T47D (cell line): Measurements from ENCODE around the gene KCNA4.

Source experiments
- DNase-seq, 2 experiments: peaks; one replicate each; pipeline versions ENCODE4 v3.0.0 to v3.0.0-alpha.2; 2011 to 2012; ENCODE audit warnings: low read depth in 1 of 2, low spot score in 1 of 2
- JUND ChIP-seq: IDR thresholded peaks from 2 replicates; pipeline ENCODE4 v1.6.1; 2012; ENCODE audit warnings: low read depth
- in situ Hi-C: cut with HindIII; loops from 2 replicates; pipeline ENCODE4 v1.10.0; 2016; ENCODE audit warnings: low sequenced_read_pairs, low pct_unique_long_range_greater_than_20kb

KCNA4 gene

DNA sequence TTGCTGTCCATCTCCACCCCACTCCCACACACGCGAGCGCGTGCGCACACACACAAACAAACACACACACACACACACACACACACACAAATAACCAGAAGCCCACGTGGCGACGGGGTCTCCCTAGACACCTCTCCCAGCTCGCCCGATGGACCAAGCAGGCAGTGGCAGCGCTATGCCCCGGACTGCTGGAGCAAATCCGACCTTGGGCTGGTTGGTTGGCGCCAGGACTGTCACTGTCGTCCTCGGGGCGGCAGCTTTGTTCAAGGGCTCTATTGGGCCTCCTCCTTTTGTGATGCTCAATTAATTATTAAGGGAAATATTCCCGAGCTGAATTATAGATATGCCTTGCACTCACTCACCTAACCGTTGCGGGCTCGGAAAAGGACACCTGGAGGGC is 1.7 kb upstream of the KCNA4 start:
- DNase-seq = no peak
- no peak for TF ChIP-seq JUND
- in situ Hi-C loops = no loop called here

DNA sequence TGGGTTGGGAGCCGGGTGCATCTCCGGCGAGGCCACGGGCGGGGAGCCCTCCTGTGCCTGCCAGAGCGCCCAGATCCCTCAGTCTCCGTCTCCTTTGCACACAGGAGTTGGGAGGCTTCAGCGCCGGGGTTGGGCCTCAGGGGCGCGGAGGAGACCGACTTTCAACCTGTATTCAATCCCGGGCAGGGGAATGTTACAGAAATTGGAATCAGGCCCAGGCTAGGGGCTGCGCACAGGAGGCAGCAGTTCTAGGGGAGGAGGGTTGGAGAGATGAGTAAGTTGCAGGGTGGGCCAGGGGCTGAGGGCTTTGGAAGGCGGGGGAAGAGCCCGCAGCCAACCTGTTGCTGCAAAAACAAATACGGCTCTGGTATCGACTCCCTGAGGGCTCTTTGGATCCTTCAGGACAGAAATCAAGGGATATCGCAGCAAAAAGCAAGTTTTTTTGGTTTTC is 640 bp upstream of the KCNA4 start:
- no peak for DNase-seq
- in situ Hi-C loops = no loop called here
- no peak for TF ChIP-seq JUND

DNA sequence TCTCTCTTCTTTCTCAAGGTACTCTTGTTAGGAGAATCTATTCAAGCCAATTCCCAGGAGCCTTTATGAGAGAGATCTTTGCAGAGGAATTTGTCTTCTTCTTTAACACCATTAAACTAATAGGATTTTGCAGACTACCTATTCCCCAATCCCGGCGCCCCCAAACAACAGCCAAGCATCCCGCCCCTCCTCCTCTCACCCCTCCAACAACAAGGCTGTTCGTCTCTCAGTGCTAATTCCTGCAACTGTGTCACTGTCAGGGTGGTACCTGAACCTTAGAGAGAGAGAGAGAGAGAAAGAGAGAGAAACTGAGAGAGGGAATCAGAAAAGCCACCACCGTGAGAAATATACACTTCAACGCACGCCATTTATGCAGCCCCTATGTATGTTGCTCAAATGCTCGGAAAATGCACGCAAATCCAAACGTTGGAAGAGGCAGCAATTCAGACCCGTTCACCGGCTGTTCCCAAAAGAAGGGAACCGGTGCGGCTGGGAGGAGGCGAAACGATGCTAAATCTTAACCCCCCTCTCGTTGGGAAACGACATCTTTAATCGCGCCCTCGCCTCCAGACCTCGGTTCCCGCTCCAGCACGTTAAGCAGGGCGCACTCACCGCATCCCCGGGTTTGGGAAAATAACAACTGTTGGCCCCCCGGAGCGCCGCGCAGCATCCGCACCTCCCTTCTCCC is 961 bp downstream of the KCNA4 start:
- no peak for TF ChIP-seq JUND
- DNase-seq = no peak
- in situ Hi-C loops = no loop called here

DNA sequence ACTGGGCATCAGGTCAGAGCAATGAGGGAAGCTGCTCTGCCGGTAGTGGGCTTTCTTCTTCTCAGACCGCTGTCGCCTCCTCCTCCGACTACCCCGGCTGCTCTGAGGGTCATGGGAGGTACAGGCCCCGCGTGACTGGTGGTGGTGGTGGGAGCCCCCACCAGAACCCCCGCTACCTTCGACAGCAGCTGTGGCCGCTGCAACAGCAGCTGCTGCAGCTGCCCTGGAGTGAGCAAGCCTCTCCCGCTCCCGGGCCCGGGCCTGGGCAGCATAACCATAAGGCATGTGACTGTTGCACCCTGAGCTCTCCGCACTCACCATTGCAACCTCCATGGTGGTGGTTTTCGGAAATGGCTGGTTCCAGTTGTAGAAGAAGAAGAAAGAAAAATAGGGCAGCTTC is 4.5 kb downstream of the KCNA4 start:
- no peak for TF ChIP-seq JUND
- in situ Hi-C loops = no loop called here
- DNase-seq = no peak

DNA sequence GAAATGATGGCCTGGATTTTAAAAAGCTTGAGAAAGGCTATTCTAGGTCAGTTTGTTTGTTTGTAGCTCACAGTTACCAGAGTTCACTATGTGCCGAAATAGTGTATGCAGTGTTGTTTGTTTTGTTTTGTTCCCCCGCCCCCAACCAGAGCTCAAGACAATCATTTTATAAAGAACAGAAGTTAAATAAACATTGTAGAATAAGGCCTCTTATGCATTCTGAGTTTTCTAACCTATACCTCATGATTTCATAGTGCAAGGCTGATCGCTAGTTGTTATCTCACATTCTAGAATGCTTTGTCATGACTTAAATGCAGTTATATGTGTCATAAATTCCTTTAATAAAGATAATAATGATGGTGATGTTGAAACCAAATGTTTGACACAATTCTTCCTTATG is 7.8 kb downstream of the KCNA4 start:
- no peak for TF ChIP-seq JUND
- no peak for DNase-seq
- in situ Hi-C loops = no loop called here

DNA sequence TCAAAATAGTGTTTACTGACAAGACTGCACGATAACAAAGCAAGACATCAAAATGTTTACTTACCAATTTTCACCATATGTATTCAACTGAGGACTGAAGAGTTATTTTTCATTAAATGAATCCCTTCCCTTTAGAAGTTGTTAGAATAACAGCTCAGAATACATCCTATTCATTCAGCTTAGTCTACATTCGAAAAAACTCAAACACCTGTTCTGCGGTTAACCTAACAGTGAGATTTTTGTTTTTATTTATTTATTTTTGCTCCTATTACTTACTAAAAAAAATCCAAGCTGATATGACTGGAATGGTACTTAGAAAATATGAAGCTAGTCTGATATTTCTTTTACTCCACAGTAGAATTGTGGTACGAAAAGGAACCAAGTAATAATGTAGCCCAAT is 10.0 kb downstream of the KCNA4 start:
- no peak for TF ChIP-seq JUND
- in situ Hi-C loops = no loop called here
- no peak for DNase-seq

DNA sequence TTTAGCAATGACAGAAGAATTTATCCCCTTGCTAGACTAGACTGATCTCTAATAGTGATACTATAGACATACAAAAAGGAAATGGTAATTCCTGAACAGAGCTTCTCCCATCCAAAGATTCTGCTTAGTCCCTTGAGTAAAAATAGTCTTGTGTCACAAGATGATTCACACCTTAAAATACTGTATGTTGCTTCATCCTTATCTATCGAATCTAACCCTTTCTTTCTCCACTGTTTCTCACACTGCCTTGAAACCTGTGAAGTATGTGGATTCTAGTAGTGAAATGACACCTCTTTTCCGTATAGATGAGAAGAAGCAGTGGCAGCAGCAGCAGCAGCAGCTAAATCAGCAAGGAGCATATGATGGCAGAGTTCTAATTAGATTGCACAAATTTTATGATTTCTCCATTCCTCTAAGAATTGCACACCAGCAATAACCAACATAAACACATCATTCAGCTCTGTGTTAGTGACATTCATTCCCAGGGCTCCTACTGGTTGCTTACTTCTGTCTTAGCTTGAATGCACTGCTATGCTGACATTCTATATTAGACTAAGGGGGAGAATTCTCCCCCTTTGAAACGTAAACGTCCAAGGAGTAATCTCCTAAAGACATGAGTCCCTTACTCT is 14.6 kb downstream of the KCNA4 start:
- in situ Hi-C loops = no loop called here
- no peak for DNase-seq
- no peak for TF ChIP-seq JUND

DNA sequence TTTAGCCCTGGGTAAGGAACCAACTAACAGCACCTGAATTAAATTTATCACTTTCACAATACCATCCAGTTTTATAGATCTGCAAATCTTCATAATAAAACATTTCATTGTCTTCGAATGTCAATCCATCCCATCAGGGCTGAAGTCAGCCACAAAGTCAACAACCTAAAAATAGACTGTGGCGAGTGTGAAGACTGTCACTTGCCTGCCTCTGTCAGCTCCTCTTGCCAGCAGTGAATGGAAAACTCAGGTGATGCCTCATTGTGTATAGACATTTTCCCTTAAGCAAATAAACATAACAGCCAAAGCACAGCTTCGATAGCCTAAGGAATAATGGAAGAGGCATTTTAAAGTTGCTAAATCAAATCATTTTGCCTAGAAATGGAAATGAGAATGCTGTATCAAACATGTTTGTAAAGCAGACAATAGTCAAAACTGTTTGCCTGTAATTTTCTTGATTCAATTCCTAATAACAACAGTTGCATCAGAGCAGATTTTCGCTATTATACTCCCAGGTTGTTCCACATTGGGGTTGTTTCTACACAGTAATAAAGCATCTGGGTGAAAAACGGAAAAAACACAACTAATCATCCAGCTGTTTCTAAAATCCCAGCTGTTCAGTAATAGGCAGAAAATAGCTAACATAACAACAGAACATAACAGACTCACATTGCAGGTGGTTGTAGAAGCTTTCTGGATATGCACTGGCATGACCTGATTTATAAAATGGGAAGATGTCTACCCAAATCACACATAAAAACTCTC is 15.7 kb downstream of the KCNA4 start:
- DNase-seq = peak in 1 of 2 experiments; percentile 19
- TF ChIP-seq JUND = no peak
- in situ Hi-C loops = no loop called here

DNA sequence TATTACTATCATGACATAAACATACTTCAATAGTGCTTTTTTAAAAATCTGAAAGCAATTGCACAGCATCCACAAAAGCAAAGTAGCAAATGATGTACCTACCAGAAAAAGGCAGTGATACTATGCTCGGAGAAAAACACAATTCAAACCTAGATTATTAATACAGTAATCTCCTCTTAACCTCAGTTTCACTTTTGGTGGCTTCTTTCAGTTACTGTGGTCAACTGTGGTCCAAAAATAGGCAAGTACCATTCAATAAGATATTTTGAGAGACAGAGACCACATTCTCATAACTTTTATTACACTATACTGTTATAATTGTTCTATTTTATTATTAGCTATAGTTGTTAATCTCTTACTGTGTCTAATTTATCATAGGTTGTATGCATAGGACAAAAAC is 20.8 kb downstream of the KCNA4 start:
- in situ Hi-C loops = no loop called here
- no peak for TF ChIP-seq JUND
- no peak for DNase-seq

DNA sequence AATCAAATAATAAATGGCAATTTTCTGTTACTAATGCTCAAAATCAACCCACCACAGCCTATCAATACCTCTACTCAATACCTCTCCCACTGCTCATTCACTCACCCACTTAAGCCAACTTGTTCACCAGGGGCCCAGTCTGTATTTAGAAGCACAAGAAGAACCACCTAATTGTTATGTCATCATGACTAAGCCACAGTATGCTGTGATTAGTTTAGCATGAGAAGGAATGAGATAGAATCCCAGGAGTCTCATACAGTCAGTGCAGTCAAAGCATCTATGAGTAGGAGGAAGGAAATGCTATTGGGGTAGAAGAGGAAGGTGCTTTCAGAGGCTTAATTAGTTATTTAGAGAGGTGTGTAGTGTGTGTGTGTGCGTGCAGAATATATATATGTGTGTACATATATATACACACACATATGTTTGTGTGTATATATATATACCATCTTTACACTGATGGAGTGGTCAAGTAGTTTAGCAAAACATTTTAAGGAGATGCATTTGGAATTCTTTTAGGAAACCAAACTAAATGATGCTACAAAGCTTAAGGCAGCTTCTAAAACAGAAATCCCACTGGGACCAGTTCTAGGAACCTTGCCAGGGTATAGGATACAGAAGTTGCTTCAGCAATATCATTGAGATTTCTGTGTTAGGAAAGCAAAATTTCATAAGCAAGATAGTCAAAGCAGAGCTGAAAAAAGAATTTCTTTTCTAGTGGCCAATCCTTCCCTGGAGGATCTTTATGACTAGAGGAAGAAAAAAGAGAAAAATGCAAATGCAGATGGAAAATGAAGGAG is 27.5 kb downstream of the KCNA4 start:
- DNase-seq = no peak
- in situ Hi-C loops = no loop called here
- no peak for TF ChIP-seq JUND

DNA sequence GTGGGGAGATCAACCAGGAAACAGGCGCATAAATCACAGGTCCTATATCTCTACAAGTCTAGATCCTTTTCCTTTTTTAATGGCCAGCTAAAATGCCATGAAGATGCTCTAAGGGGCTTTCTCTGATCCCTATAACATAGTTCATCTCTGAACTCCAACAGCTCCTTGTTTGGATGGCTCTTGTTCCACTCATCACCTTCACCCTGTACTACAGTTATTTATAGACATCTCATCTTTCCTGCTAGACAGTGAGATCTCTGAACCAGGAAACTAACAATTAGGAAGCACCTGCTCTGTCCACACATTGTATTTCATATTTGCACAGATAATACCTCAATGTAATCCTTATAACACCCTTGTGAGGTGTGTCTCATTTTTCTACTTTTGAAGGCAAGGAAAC is 31.6 kb downstream of the KCNA4 start:
- in situ Hi-C loops = no loop called here
- no peak for DNase-seq
- no peak for TF ChIP-seq JUND

DNA sequence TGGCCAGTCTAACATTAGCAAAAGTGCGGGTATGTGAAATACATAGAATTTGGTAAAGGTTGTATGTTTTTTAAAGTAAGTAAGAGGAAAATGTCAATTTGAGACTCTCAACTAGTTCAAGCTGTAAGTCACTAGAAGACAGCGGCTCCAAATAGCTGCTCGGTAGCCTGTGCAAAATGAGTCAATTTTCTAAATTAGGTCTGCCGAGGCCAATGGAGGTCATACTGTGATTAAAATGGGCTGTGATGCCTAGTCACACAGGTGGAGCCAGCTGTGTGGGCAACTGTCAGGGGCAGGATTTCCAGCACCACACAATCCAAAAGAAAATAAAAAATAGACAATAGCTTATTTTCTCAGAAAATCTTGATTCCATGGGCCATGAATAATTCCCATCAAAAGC is 32.3 kb downstream of the KCNA4 start:
- in situ Hi-C loops = no loop called here
- TF ChIP-seq JUND = no peak
- DNase-seq = no peak
